ENCODE measurements around the gene RPLP1. TPM values are rescaled to one million over a fixed set of nuclear protein-coding genes. Genes with fewer than 3 reads are reported as not detected.

The RPLP1 gene
- 111 and 148 TPM in 2 replicates for total RNA-seq (2014; rRNA removed; shearing (Covaris generic))

GRCh38 chr15:69452692-69453521, at the start of gene RPLP1:
RPLP1 (plus strand) TSS chr15:69452818; CDS start chr15:69452949, 131 bp downstream.
- peak; percentile 93 for DNase-seq (ENCODE audit: low read depth)

GRCh38 chr15:69403594-69403993, 49.0 kb upstream of the RPLP1 start:
- peak; percentile 65 for DNase-seq (ENCODE audit: low read depth)

GRCh38 chr15:69405110-69405509, 47.5 kb upstream of the RPLP1 start:
- no peak for DNase-seq (ENCODE audit: low read depth)

GRCh38 chr15:69407719-69408400, 44.8 kb upstream of the RPLP1 start:
- DNase-seq (ENCODE audit: low read depth), result no peak

GRCh38 chr15:69408841-69409240, 43.8 kb upstream of the RPLP1 start:
- DNase-seq (ENCODE audit: low read depth), result no peak

- DNase-seq (ENCODE audit: low read depth), result peak; percentile 78
These were observed 42.3 kb upstream of the RPLP1 start for GRCh38 chr15:69410248-69410874.

GRCh38 chr15:69412274-69412673, 40.3 kb upstream of the RPLP1 start:
- no peak for DNase-seq (ENCODE audit: low read depth)

GRCh38 chr15:69412701-69413100, 39.9 kb upstream of the RPLP1 start:
- DNase-seq (ENCODE audit: low read depth), result no peak

GRCh38 chr15:69413822-69414700, 38.6 kb upstream of the RPLP1 start, which contains the start of gene KIF23:
KIF23 (plus strand) TSS chr15:69414349; CDS start chr15:69414466, 117 bp downstream.
- peak; percentile 97 for DNase-seq (ENCODE audit: low read depth)

- peak; percentile 85 for DNase-seq (ENCODE audit: low read depth)
These were observed 37.9 kb upstream of the RPLP1 start for GRCh38 chr15:69414701-69415167.

- no peak for DNase-seq (ENCODE audit: low read depth)
These were observed 37.2 kb upstream of the RPLP1 start for GRCh38 chr15:69415381-69415780.

- no peak for DNase-seq (ENCODE audit: low read depth)
These were observed 35.0 kb upstream of the RPLP1 start for GRCh38 chr15:69417581-69417980.

GRCh38 chr15:69421498-69421897, 31.1 kb upstream of the RPLP1 start:
- no peak for DNase-seq (ENCODE audit: low read depth)

GRCh38 chr15:69422336-69422895, 30.2 kb upstream of the RPLP1 start:
- no peak for DNase-seq (ENCODE audit: low read depth)

- DNase-seq (ENCODE audit: low read depth), result no peak
These were observed 28.6 kb upstream of the RPLP1 start for GRCh38 chr15:69424001-69424400.

GRCh38 chr15:69424748-69425413, 27.7 kb upstream of the RPLP1 start:
- DNase-seq (ENCODE audit: low read depth), result no peak

- no peak for DNase-seq (ENCODE audit: low read depth)
These were observed 18.8 kb upstream of the RPLP1 start for GRCh38 chr15:69433831-69434230.

GRCh38 chr15:69434238-69434637, 18.4 kb upstream of the RPLP1 start:
- no peak for DNase-seq (ENCODE audit: low read depth)

- DNase-seq (ENCODE audit: low read depth), result no peak
These were observed 17.9 kb upstream of the RPLP1 start for GRCh38 chr15:69434679-69435078.

- DNase-seq (ENCODE audit: low read depth), result no peak
These were observed 16.6 kb upstream of the RPLP1 start for GRCh38 chr15:69435985-69436384.

Data from Daoy (cell line).